Endothelial cell of umbilical vein (primary cell): ENCODE measurements around the gene CORO2B. TPM values are rescaled to one million over a fixed set of nuclear protein-coding genes. Genes with fewer than 3 reads are reported as not detected.

Source experiments
- BruUV-seq: library from RNA; stranded (reverse); fragments of 400-500 nt; replicated peaks from 2 replicates; lab custom pipeline; 2021; lab: Mats Ljungman, UMichigan
- CTCF ChIA-PET: fragments of 300-600, 350-600 bp; sonication (Branson Sonifier 250); formaldehyde crosslinking; loops from one replicate; lab custom pipeline; 2021; ENCODE audit warnings: antibody characterized with exemption, inconsistent platforms; lab: Charles Lee
- POLR2A ChIA-PET: fragments of 300-600, 350-600 bp; sonication (Branson Sonifier 250); formaldehyde crosslinking; loops from one replicate; lab custom pipeline; 2021; ENCODE audit warnings: antibody characterized with exemption, inconsistent platforms; lab: Charles Lee
- DNase-seq: peaks from one replicate; pipeline ENCODE4 v3.0.0-alpha.2; 2011; ENCODE audit warnings: low read depth, low spot score
- FAIRE-seq: peaks from 2 replicates; lab custom pipeline; 2011; peaks lifted over from hg19 to GRCh38; lab: Jason Lieb, UNC
- H2AFZ ChIP-seq: 2 replicates; pipeline ENCODE4 v1.6.0; 2012; ENCODE audit warnings: low read depth, low read length, control low read depth, inconsistent platforms
- H3K27ac ChIP-seq: 2 replicates; pipeline ENCODE4 v1.5.1; 2011; ENCODE audit warnings: low read depth, mild to moderate bottlenecking, control low read depth, low read length, moderate library complexity; ENCODE audit not compliant: insufficient read depth
- H3K27me3 ChIP-seq, 2 experiments: 2 replicates each; pipeline versions ENCODE4 v1.6.0 to v1.6.1; 2011; ENCODE audit warnings: low read length in 2 of 2, mixed read lengths in 1 of 2; ENCODE audit not compliant: control insufficient read depth in 2 of 2, insufficient read depth in 2 of 2
- H3K36me3 ChIP-seq, 2 experiments: 2 replicates in 1 of 2; 3 replicates in 1 of 2; pipeline ENCODE4 v1.5.1; 2011; ENCODE audit warnings: low read length in 2 of 2, mild to moderate bottlenecking in 1 of 2, moderate library complexity in 1 of 2; ENCODE audit not compliant: control insufficient read depth in 2 of 2, insufficient read depth in 2 of 2; ENCODE audit errors: extremely low read depth in 1 of 2
- H3K4me1 ChIP-seq: 3 replicates; pipeline ENCODE4 v1.5.1; 2011; ENCODE audit warnings: mild to moderate bottlenecking, low read length; ENCODE audit not compliant: control insufficient read depth, insufficient read depth; ENCODE audit errors: extremely low read depth
- H3K4me2 ChIP-seq: 2 replicates; pipeline ENCODE4 v1.6.1; 2011; ENCODE audit warnings: low read length, control low read depth, mixed read lengths; ENCODE audit not compliant: insufficient read depth
- H3K4me3 ChIP-seq, 3 experiments: fragments of 200-600 bp in 1 of 3; sonication (generic), shearing (Covaris generic) in 1 of 3; replicated peaks in 1 of 3; 2 replicates each; pipeline ENCODE4 v1.5.1; 2011 to 2016; ENCODE audit warnings: control low read depth in 3 of 3, low read length in 3 of 3, mild to moderate bottlenecking in 2 of 3, inconsistent platforms in 1 of 3, low read depth in 1 of 3, moderate library complexity in 1 of 3; ENCODE audit not compliant: insufficient read depth in 1 of 3
- H3K79me2 ChIP-seq: 2 replicates; pipeline ENCODE4 v1.6.0; 2012; ENCODE audit warnings: low read length, inconsistent platforms; ENCODE audit not compliant: control insufficient read depth, insufficient read depth
- H3K9ac ChIP-seq: replicated peaks from 2 replicates; pipeline ENCODE3; 2011; ENCODE audit warnings: low read length, control low read depth; ENCODE audit not compliant: insufficient read depth; ENCODE audit errors: extremely low read depth
- H3K9me1 ChIP-seq: replicated peaks from 3 replicates; pipeline ENCODE4 v1.6.0; 2011; ENCODE audit warnings: mild to moderate bottlenecking, low read length; ENCODE audit not compliant: control insufficient read depth, insufficient read depth; ENCODE audit errors: extremely low read depth
- H3K9me3 ChIP-seq: replicated peaks from 2 replicates; pipeline ENCODE4 v1.5.1; 2012; ENCODE audit warnings: low read length, inconsistent platforms; ENCODE audit not compliant: control insufficient read depth, insufficient read depth
- H4K20me1 ChIP-seq: replicated peaks from 2 replicates; pipeline ENCODE3; 2011; ENCODE audit warnings: mild to moderate bottlenecking, low read length; ENCODE audit not compliant: control insufficient read depth, insufficient read depth; ENCODE audit errors: extremely low read depth
- EZH2 ChIP-seq: IDR thresholded peaks from 2 replicates; pipeline ENCODE4 v1.6.1; 2012; ENCODE audit warnings: borderline replicate concordance, low read depth, mild to moderate bottlenecking, moderate library complexity, low read length, inconsistent platforms; ENCODE audit not compliant: severe bottlenecking
- FOS ChIP-seq: IDR thresholded peaks from 2 replicates; pipeline ENCODE4 v1.6.1; 2011; ENCODE audit warnings: mild to moderate bottlenecking, low read length, moderate library complexity, borderline replicate concordance; ENCODE audit not compliant: insufficient read depth
- GATA2 ChIP-seq: IDR thresholded peaks from 2 replicates; pipeline ENCODE4 v1.7.0; 2011; ENCODE audit warnings: low read depth, mild to moderate bottlenecking, moderate library complexity, mixed read lengths, low read length; ENCODE audit not compliant: insufficient read length, insufficient read depth
- JUN ChIP-seq: IDR thresholded peaks from 2 replicates; pipeline ENCODE4 v1.6.1; 2011; ENCODE audit warnings: borderline replicate concordance, low read depth; ENCODE audit not compliant: insufficient read length, insufficient read depth
- MYC ChIP-seq: IDR thresholded peaks from one replicate; pipeline ENCODE4 v1.6.1; 2011; ENCODE audit warnings: mild to moderate bottlenecking, low read depth, low read length
- POLR2A ChIP-seq: IDR thresholded peaks from 2 replicates; pipeline ENCODE4 v1.6.1; 2012; ENCODE audit warnings: low read depth, mild to moderate bottlenecking, control low read depth, low read length
- POLR2AphosphoS5 ChIP-seq: IDR thresholded peaks from 2 replicates; pipeline ENCODE4 v1.6.1; 2012; ENCODE audit warnings: low read depth, mild to moderate bottlenecking, control low read depth, low read length, moderate library complexity; ENCODE audit not compliant: insufficient read depth
- dilution Hi-C: fragments of 300-500 bp; cut with MboI; formaldehyde crosslinking; loops from one replicate; pipeline ENCODE4 v1.15.0; 2019; ENCODE audit warnings: low sequenced_read_pairs; ENCODE audit not compliant: extremely low pct_ligation_motif_present
- intact Hi-C: fragments of 100-400 bp; cut with micrococcal nuclease; formaldehyde crosslinking; loops from one replicate; pipeline ENCODE4 v1.10.0; 2022
- polyA plus RNA-seq, 4 experiments: library from polyadenylated mRNA; depleted of rRNA in 3 of 4; stranded (reverse) in 3 of 4; unstranded in 1 of 4; fragments of >200 nt; gene quantifications; 2 replicates each; pipeline versions ENCODE4 v1.2.1 to v1.2.3, GENCODE V29; 2011 to 2012; ENCODE audit warnings: missing spikeins in 1 of 4
- total RNA-seq: library from RNA; stranded (reverse); gene quantifications from 2 replicates; pipeline ENCODE4 v1.2.3, GENCODE V29; 2021
- TF ChIP-seq, protein P1 (sequence below), 2 donors: IDR thresholded peaks; 1 replicate in 1 of 2; 2 replicates in 1 of 2; pipeline ENCODE4 v1.5.1; 2011; ENCODE audit warnings: low read length in 2 of 2, mild to moderate bottlenecking in 2 of 2, moderate library complexity in 2 of 2, control low read depth in 1 of 2, inconsistent platforms in 1 of 2, low read depth in 1 of 2; ENCODE audit not compliant: insufficient read depth in 1 of 2; ENCODE audit errors: extremely low read depth in 1 of 2
- TF ChIP-seq, protein P2 (sequence below): IDR thresholded peaks from 2 replicates; pipeline ENCODE4 v1.6.1; 2011; ENCODE audit not compliant: insufficient read depth, insufficient read length

The CORO2B gene
- total and polyA plus RNA-seq, 2 donors (not counting 3 experiments of a cell fraction or from before 2014, with no cell fraction given), result 2.4 to 3.7 TPM

DNA sequence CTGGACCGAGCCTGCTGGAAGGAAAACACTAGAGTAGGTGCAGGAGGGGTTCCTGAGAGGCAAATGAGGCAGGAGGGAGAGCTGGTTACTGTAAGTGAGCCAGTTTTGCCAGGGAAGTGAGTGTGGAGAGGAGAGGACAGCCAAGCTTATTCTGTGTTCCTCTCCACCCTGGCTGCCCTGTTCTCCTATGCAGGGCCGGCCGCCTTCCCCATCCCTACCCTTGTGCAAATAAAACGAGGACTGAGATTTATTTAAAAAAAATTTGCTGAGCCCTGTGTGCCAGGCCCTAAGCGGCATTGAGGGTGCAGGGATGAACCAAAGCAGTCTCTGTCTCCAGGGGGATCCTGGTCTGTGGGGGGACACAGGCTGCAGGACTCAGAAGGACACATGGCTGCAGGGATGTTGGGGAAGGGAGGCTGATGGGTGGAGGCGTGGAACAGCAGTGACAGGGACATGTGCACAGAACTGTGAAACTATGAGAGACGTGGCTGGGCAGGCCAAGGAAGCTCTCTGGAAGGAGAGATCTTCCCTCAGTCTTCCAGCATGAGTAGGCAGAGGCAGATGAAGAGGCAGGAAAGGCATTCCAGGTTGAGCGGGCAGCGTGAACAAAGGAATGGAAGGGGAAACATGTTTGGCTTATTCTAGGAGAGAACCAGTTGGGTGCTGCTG lies 12.1 kb downstream of the CORO2B start:
- H3K79me2 ChIP-seq, result no peaks in the 10 kb centered on the region
- CTCF ChIA-PET, result interaction anchor here (0.9 to 1.6 kb wide), 5 partner anchors 9 to 285 kb away, joined by 3 to 6 read pairs (median 3); no protein-coding TSS in a partner anchor

More for the DNA sequence above, 12.1 kb downstream of the CORO2B start:
- Histone ChIP-seq H3K4me2 (no peak overlapping the region), H3K4me1 (peaks cover 8% of the 10 kb centered on the region), H2AFZ (no peak overlapping the region), H3K9me3 (no peaks in the 10 kb centered on the region), H3K27me3 (peaks cover 0 to 2% of the 10 kb centered on the region in 2 experiments), H3K9ac (no peak overlapping the region), H3K4me3 (no peak overlapping the region), H3K9me1 (no peaks in the 10 kb centered on the region), H4K20me1 (no peaks in the 10 kb centered on the region), H3K36me3 (no peaks in the 10 kb centered on the region), H3K27ac (no peak overlapping the region)
- DNase-seq (no peak), FAIRE-seq (no peak)
- no TSS peak for BruUV-seq
- no peak for TF ChIP-seq MYC
- TF ChIP-seq, protein P1, sequence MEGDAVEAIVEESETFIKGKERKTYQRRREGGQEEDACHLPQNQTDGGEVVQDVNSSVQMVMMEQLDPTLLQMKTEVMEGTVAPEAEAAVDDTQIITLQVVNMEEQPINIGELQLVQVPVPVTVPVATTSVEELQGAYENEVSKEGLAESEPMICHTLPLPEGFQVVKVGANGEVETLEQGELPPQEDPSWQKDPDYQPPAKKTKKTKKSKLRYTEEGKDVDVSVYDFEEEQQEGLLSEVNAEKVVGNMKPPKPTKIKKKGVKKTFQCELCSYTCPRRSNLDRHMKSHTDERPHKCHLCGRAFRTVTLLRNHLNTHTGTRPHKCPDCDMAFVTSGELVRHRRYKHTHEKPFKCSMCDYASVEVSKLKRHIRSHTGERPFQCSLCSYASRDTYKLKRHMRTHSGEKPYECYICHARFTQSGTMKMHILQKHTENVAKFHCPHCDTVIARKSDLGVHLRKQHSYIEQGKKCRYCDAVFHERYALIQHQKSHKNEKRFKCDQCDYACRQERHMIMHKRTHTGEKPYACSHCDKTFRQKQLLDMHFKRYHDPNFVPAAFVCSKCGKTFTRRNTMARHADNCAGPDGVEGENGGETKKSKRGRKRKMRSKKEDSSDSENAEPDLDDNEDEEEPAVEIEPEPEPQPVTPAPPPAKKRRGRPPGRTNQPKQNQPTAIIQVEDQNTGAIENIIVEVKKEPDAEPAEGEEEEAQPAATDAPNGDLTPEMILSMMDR (IDR thresholded peaks at IDR 0.05; ENCODE audit: extremely low read depth in 1 of 2, insufficient read depth in 1 of 2, low read depth in 1 of 2, low read length in 2 of 2), result no peak
- TF ChIP-seq JUN, result no peak
- TF ChIP-seq POLR2A, result no peak
- TF ChIP-seq POLR2AphosphoS5, result no peak
- TF ChIP-seq FOS, result no peak
- TF ChIP-seq EZH2, result no peak
- TF ChIP-seq GATA2, result no peak
- TF ChIP-seq, protein P2, sequence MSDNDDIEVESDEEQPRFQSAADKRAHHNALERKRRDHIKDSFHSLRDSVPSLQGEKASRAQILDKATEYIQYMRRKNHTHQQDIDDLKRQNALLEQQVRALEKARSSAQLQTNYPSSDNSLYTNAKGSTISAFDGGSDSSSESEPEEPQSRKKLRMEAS, result no peak
- intact Hi-C loops, result no loop called here
- dilution Hi-C loops, result no loop called here
- POLR2A ChIA-PET, result no interaction called here
